Measurements from ENCODE around the gene ATP11C. TPM values are rescaled to one million over a fixed set of nuclear protein-coding genes. Genes with fewer than 3 reads are reported as not detected.
"Not testable (repeated sequence)": the region's sequence is repeated elsewhere in the genome, so short reads cannot be mapped to it uniquely, and the experiment has no call there.

ATP11C gene
- total RNA-seq, 1 donor from 2014 or later: 20.4 TPM

DNA sequence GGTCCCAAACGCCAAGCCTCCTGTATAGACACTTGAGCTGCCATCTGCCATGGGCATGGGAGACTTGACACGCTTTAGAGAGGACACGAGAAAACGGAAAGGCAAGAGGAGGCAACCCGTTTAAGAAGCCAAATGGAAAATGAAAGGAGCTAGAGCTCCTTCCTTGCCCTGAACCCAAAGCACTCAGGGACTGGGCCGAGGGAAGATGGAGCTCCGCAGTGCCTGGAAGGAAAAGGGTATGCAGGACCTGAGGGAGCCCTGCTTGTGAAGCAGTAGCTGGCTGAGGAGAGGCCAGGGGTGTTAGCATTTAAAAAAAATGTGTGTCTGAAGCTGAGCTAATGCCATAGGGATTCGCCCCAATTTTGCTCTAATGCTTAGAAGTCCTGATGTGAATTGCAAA lies 239.9 kb downstream of the ATP11C start:
- peaks cover 4% of the 10 kb centered on the region for H3K9me3 Mint-ChIP-seq (ENCODE audit: low read depth)
- TF ChIP-seq, protein P1, sequence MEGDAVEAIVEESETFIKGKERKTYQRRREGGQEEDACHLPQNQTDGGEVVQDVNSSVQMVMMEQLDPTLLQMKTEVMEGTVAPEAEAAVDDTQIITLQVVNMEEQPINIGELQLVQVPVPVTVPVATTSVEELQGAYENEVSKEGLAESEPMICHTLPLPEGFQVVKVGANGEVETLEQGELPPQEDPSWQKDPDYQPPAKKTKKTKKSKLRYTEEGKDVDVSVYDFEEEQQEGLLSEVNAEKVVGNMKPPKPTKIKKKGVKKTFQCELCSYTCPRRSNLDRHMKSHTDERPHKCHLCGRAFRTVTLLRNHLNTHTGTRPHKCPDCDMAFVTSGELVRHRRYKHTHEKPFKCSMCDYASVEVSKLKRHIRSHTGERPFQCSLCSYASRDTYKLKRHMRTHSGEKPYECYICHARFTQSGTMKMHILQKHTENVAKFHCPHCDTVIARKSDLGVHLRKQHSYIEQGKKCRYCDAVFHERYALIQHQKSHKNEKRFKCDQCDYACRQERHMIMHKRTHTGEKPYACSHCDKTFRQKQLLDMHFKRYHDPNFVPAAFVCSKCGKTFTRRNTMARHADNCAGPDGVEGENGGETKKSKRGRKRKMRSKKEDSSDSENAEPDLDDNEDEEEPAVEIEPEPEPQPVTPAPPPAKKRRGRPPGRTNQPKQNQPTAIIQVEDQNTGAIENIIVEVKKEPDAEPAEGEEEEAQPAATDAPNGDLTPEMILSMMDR (IDR thresholded peaks at IDR 0.05): no peak
- H3K27me3 Mint-ChIP-seq (ENCODE audit: low read depth): peaks cover 17% of the 10 kb centered on the region
- H3K27ac Mint-ChIP-seq (ENCODE audit: unreplicated experiment): no peak overlapping the region
- no peaks in the 10 kb centered on the region for H3K36me3 Mint-ChIP-seq (ENCODE audit: low read depth)
- no peak for DNase-seq (ENCODE audit: low spot score)
- no peak overlapping the region for H3K4me3 Mint-ChIP-seq (ENCODE audit: unreplicated experiment)
- H3K4me1 Mint-ChIP-seq (ENCODE audit: low read depth): peaks cover 3% of the 10 kb centered on the region

DNA sequence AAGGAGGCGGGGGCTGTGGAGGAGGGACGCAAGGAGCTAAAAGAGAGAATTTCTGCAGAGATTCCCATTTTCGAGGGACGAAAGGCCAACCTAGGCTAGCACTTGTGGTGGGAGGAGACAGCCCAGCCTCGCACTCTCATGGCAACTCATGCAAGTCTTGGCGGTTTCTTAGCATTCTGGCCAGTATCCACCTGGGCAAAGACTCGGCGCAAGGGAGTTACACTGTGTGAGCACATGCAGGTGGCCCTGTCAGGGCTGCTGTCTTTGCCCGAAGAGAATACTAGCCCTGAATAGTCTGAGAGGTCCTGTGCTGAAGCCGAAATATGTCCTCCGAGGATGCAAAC lies 240.4 kb downstream of the ATP11C start:
- peaks cover 3% of the 10 kb centered on the region for H3K4me1 Mint-ChIP-seq (ENCODE audit: low read depth)
- TF ChIP-seq, protein P1 (IDR thresholded peaks at IDR 0.05): no peak
- peak overlapping the region; percentile 10 for H3K4me3 Mint-ChIP-seq (ENCODE audit: unreplicated experiment)
- peaks cover 17% of the 10 kb centered on the region for H3K27me3 Mint-ChIP-seq (ENCODE audit: low read depth)
- no peak overlapping the region for H3K27ac Mint-ChIP-seq (ENCODE audit: unreplicated experiment)
- no peaks in the 10 kb centered on the region for H3K36me3 Mint-ChIP-seq (ENCODE audit: low read depth)
- H3K9me3 Mint-ChIP-seq (ENCODE audit: low read depth): peaks cover 4% of the 10 kb centered on the region
- no peak for DNase-seq (ENCODE audit: low spot score)

DNA sequence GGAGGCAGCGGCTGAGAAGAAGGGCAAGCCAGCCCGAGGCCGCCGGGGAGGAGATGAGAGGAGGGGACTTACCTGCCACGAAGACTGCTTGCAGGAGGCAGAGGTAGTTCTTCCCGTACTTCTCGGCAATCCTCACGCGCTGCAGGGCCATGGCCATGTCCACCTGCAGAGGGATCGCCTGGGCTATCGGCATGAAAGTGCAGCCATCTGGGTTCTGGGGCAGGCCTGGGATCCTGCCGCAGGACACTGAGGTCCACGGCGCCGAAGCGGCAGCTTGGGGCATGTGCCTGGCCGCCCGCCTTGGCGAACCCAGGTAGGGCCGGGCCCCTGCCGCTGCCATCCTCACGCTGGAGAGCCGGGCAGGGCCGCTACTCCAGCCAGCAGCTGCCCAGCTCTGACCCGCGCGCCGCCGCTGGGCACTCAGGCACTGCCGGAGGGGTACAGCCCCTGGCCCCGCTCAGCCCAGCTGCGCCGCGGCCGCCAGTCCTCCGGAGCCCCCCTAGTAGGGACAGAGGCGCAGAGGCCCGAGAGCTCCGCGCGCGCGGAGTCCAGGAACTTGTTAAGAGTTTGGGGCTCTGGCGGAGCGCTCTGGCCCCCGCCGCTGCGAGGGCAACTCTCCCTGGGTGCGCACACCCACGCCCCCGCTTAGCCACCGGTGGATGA lies 240.9 kb downstream of the ATP11C start:
- peak overlapping the region; percentile 60 for H3K4me3 Mint-ChIP-seq (ENCODE audit: unreplicated experiment)
- peak; percentile 77 for DNase-seq (ENCODE audit: low spot score)
- TF ChIP-seq, protein P1 (IDR thresholded peaks at IDR 0.05): no peak

DNA sequence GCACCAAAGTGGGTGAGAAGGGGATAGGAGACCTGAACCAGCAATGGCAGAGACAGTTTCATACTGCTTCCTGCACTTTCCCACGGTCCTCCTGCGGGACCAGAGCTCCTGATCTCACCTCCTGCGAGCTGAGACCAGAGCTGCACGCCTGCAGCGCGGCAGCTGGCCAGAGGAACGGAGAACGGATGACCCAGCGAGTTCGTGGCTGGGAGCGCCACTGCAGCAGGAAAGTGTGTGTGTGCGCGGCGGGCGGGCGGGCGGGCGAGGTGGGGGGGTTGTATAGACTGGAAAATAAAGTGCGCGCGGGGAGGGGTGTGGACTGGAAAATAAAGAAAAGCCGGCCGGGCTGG lies 241.4 kb downstream of the ATP11C start:
- TF ChIP-seq, protein P1 (IDR thresholded peaks at IDR 0.05): no peak
- Mint-ChIP-seq H3K9me3 (ENCODE audit: low read depth) (peaks cover 8% of the 10 kb centered on the region), H3K27ac (ENCODE audit: unreplicated experiment) (no peak overlapping the region), H3K36me3 (ENCODE audit: low read depth) (no peaks in the 10 kb centered on the region), H3K27me3 (ENCODE audit: low read depth) (peaks cover 17% of the 10 kb centered on the region), H3K4me3 (ENCODE audit: unreplicated experiment) (peak overlapping the region; percentile 60), H3K4me1 (ENCODE audit: low read depth) (peaks cover 3% of the 10 kb centered on the region)
- DNase-seq (ENCODE audit: low spot score): no peak

More for the DNA sequence above, 240.9 kb downstream of the ATP11C start:
- H3K27me3 Mint-ChIP-seq (ENCODE audit: low read depth): peaks cover 17% of the 10 kb centered on the region
- H3K4me1 Mint-ChIP-seq (ENCODE audit: low read depth): peaks cover 3% of the 10 kb centered on the region
- no peak overlapping the region for H3K27ac Mint-ChIP-seq (ENCODE audit: unreplicated experiment)
- peaks cover 4% of the 10 kb centered on the region for H3K9me3 Mint-ChIP-seq (ENCODE audit: low read depth)
- no peaks in the 10 kb centered on the region for H3K36me3 Mint-ChIP-seq (ENCODE audit: low read depth)

DNA sequence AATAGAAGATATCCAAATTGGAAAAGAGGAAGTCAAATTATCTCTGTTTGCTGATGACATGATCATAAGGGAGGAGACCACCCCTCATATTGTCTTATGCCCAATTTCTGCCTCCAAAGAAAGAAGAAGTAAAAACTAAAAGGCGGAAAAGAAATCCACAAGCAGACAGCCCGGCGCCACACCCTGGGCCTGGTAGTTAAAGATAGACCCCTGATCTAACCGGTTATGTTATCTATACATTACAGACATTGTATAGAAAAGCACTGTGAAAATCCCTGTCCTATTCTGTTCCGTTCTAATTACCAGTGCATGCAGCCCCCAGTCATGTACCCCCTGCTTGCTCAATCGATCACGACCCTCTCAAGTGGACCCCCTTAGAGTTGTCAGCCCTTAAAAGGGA lies 247.7 kb downstream of the ATP11C start:
- DNase-seq (ENCODE audit: low spot score); H3K27ac Mint-ChIP-seq (ENCODE audit: unreplicated experiment); H3K36me3 Mint-ChIP-seq (ENCODE audit: low read depth); H3K4me3 Mint-ChIP-seq (ENCODE audit: unreplicated experiment); H3K4me1 Mint-ChIP-seq (ENCODE audit: low read depth): not testable (repeated sequence)
- H3K9me3 Mint-ChIP-seq (ENCODE audit: low read depth): peaks cover 20% of the 10 kb centered on the region
- peaks cover 10% of the 10 kb centered on the region for H3K27me3 Mint-ChIP-seq (ENCODE audit: low read depth)

DNA sequence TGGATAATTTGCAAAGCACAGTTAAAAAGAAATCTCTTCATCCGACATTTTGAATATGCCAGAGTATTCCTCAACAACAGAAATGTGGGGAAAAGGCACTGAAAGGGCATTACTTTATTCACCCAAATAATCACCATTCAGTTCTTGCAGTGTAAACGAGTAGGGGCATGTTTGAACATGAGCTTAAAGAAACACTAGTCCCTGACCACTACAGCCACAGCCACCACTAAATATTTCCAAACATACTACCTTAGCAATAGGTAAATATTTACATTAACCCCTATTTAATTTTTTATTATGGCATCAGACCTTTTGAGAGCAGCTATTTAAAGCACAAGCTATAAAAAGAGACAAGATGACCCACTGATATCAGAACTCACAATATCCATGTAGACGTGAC lies 252.5 kb downstream of the ATP11C start:
- DNase-seq (ENCODE audit: low spot score): no peak
- no peaks in the 10 kb centered on the region for H3K36me3 Mint-ChIP-seq (ENCODE audit: low read depth)
- peaks cover 1% of the 10 kb centered on the region for H3K27me3 Mint-ChIP-seq (ENCODE audit: low read depth)
- no peaks in the 10 kb centered on the region for H3K4me1 Mint-ChIP-seq (ENCODE audit: low read depth)
- H3K27ac Mint-ChIP-seq (ENCODE audit: unreplicated experiment): no peak overlapping the region
- TF ChIP-seq, protein P1 (IDR thresholded peaks at IDR 0.05): no peak
- H3K4me3 Mint-ChIP-seq (ENCODE audit: unreplicated experiment): no peak overlapping the region
- H3K9me3 Mint-ChIP-seq (ENCODE audit: low read depth): peaks cover 29% of the 10 kb centered on the region

Data from chondrocyte (in vitro differentiated cells).